KG1 (cell line): Measurements from ENCODE around the gene CEND1.
"Not testable (repeated sequence)": the region's sequence is repeated elsewhere in the genome, so short reads cannot be mapped to it uniquely, and the experiment has no call there.

Experiments used
- DNase-seq: peaks from one replicate; lab custom pipeline; 2025; lab: John Stamatoyannopoulos, UW

The CEND1 gene

GRCh38 chr11:763549-764321, 26.2 kb downstream of the CEND1 start:
- DNase-seq, result no peak

GRCh38 chr11:763073-763463, 26.8 kb downstream of the CEND1 start:
- DNase-seq, result no peak

GRCh38 chr11:762421-763072, 27.3 kb downstream of the CEND1 start:
- no peak for DNase-seq

- DNase-seq, result no peak
Observed at GRCh38 chr11:761526-762108, 28.3 kb downstream of the CEND1 start.

GRCh38 chr11:760236-760635, 29.7 kb downstream of the CEND1 start:
- no peak for DNase-seq

GRCh38 chr11:749731-750130, 40.2 kb downstream of the CEND1 start:
- DNase-seq, result no peak

GRCh38 chr11:748007-748359, 41.9 kb downstream of the CEND1 start:
- no peak for DNase-seq

GRCh38 chr11:747158-748006, 42.5 kb downstream of the CEND1 start, which contains the start of gene TALDO1:
Gene TALDO1, plus strand, starts transcription at chr11:747464. Its CDS starts 18 bp downstream, at chr11:747482.
- peak; percentile 67 for DNase-seq

GRCh38 chr11:746289-747157, 43.4 kb downstream of the CEND1 start:
- DNase-seq, result peak; percentile 33

- no peak for DNase-seq
Observed at GRCh38 chr11:745428-745827, 44.5 kb downstream of the CEND1 start.

GRCh38 chr11:742571-743201, 47.2 kb downstream of the CEND1 start:
- DNase-seq, result no peak

GRCh38 chr11:742156-742546, 47.7 kb downstream of the CEND1 start:
- no peak for DNase-seq

GRCh38 chr11:737899-738298, 52.0 kb downstream of the CEND1 start:
- DNase-seq, result not testable (repeated sequence)

- DNase-seq, result no peak
Observed at GRCh38 chr11:737366-737765, 52.5 kb downstream of the CEND1 start.
